HG03139 (cell line): ENCODE results near the gene CYP51A1.
"Not testable (repeated sequence)": the region's sequence is repeated elsewhere in the genome, so short reads cannot be mapped to it uniquely, and the experiment has no call there.

Experiments
- ATAC-seq: cut with Tn5 transposase; IDR thresholded peaks from one replicate; pipeline ENCODE4 v1.9.1; 2021; ENCODE audit not compliant: unreplicated experiment

CYP51A1 gene

GRCh38 chr7:92131764-92132330 is 2.4 kb downstream of the CYP51A1 start:
- ATAC-seq: no peak

DNA sequence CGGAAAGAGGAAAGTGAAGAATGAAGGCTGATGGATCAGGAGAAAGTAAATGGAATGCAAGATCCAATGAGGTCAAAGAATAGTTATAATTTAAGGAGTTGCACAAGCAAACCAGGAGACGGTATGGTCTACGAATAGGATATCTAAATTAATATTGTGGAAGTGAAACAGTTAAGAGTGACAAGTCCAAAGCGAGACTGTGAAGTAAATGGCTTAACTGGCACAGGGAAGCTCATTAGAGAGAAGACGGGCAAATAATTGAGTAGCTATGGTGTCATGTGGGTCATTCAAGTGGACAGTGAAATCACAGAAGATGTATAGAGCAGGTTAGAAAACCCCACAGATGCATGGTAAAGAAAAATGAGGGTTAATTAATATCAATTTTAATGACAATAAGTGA is 3.2 kb downstream of the CYP51A1 start:
- no peak for ATAC-seq

DNA sequence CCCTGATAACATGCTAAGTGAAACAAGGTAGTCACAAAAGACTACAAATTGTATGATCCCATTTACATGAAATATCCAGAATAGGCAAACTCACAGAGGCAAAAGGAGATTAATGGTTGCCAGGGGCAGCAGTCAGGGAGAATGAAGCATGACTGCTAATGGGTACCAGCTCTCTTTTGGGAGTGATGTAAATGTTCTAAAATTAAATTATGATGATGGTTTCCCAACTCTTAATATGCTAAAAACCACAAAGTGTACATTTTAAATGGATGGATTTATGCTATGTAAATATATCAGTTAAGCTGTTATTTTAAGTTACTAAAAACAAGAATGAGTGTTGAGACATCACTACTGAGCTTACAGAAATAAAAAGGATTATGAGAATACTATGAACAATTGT is 12.6 kb downstream of the CYP51A1 start:
- ATAC-seq: no peak

GRCh38 chr7:92119213-92119759 is 15.0 kb downstream of the CYP51A1 start:
- ATAC-seq: no peak

- no peak for ATAC-seq
Observed at GRCh38 chr7:92116949-92117348, 17.3 kb downstream of the CYP51A1 start.

DNA sequence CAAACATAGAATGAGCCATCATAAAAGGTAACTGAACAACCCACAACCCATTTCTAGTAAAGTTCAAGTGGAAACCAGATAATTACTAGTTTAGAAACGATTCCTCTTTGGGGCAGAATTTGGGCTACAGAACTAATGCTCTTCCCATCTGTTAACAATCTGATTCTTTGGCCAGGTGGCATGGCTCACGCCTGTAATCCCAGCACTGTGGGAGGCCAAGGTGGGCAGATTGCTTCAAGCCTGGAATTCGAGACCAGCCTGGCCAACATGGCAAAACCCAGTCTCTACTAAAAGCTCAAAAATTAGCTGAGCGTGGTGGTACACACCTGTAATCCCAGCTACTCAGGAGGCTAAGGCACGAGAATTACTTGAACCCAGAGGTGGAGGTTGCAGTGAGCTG is 18.5 kb downstream of the CYP51A1 start:
- no peak for ATAC-seq

DNA sequence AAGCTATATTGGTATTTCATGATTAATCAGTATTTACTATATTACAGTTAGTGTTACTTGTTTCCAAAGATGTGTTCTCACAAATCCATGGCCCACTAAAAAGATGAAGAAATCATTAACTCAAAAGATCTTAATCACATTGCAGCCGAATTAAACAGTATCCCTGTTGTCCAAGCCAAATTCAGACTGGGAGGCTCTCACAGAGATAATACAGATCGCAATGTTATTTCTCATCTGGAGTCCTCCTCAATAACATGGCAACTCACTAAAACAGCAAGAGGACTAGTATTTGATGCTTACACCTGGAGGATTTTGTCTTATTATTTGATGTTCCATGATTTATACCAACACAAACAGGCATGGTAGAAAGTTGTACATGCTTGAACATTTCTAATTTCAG is 23.4 kb downstream of the CYP51A1 start:
- no peak for ATAC-seq

- ATAC-seq: no peak
Observed at GRCh38 chr7:92108821-92109220, 25.5 kb downstream of the CYP51A1 start.

- not testable (repeated sequence) for ATAC-seq
Observed at GRCh38 chr7:92102862-92103261, 31.4 kb downstream of the CYP51A1 start.

GRCh38 chr7:92100534-92100933 is 33.7 kb downstream of the CYP51A1 start:
- ATAC-seq: no peak

DNA sequence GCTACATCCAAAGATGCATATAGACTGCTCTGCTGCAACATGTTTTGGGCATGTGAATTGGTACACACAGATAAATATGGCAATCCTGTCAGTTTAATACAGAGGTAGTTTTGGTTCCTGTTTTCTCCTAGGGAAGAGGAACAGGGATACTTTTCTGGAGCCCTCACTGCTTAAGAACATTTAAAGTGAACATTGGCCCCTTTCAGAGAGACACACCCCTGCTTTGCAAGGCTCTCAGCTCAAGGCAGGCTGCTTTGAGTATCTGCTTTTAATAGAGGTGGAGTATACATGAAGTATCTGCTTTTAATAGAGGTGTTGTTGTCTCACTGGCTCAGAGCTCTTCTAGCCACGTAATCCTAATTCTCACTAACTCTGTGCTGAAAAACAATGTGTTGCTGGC is 38.9 kb downstream of the CYP51A1 start:
- ATAC-seq: no peak

- ATAC-seq: no peak
Observed at GRCh38 chr7:92092210-92092609, 42.1 kb downstream of the CYP51A1 start.

DNA sequence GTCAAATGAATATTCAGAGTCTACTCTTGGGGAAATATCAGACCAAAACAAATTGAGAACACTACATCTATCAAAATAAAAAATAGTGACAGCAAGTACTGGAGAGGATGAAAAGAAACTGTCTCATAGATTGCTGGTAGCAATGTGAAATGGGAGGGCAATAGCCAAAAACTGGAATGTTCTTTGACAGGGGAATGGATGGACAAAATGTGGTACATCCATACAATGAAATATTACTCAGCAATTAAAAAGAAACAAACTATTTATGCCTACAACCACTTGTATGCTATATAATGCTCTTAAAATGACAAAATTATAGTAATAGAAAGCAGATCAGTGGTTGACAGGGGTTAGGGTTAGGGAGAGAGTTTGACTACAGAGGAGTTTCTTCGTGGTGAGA is 46.0 kb downstream of the CYP51A1 start:
- ATAC-seq: no peak

GRCh38 chr7:92083922-92084321 is 50.4 kb downstream of the CYP51A1 start:
- not testable (repeated sequence) for ATAC-seq

- no peak for ATAC-seq
Observed at GRCh38 chr7:92076509-92076908, 57.8 kb downstream of the CYP51A1 start.

DNA sequence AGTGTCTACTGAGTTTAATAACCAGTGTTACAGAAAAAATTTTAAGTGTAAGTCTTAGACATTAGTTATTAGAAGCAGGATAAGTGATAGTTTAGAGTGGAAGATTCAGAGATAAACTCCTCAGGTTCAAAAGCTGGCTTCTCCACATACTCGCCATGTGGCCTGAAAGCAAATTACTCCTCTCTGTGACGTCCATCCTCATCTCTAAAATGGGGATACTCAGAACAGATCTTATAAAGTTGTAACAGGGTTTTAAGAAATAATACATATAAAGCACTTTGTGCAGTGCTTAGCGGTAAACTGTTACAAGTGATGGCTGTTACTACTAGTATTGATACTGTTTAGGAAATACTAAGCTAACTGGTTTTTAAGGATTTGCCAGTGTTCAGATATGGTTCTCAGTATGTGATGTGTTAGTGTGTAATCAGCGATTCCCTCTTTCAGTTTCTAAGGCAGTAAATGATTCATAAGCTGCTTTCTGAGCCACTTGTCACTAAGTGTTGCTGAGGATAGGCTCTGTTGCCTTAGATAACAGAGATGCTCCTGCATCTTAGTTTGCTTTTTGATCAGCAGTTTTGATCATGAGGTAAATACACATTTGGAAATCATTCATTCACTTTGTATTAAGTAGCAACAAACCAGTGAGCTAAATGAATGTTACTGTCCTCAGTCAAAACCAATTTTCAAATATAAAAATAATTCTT is 58.7 kb downstream of the CYP51A1 start:
- peak; percentile 89 for ATAC-seq

GRCh38 chr7:92072708-92073107 is 61.6 kb downstream of the CYP51A1 start:
- no peak for ATAC-seq

GRCh38 chr7:92072121-92072520 is 62.2 kb downstream of the CYP51A1 start:
- ATAC-seq: no peak

GRCh38 chr7:92071032-92071431 is 63.2 kb downstream of the CYP51A1 start:
- ATAC-seq: no peak

GRCh38 chr7:92064438-92065029 is 69.7 kb downstream of the CYP51A1 start:
- no peak for ATAC-seq
